BJ (cell line): Measurements from ENCODE around the gene PARP11. TPM values are rescaled to one million over a fixed set of nuclear protein-coding genes. Genes with fewer than 3 reads are reported as not detected.

Source experiments
- CTCF ChIA-PET: fragments of 350-600 bp; formaldehyde crosslinking; extraction: SDS; loops from one replicate; lab custom pipeline; 2021; ENCODE audit warnings: antibody characterized with exemption, inconsistent platforms; lab: Yijun Ruan, JAX
- POLR2A ChIA-PET: fragments of 300-600 bp; sonication (Branson Sonifier 250); formaldehyde crosslinking; extraction: SDS; loops from one replicate; lab custom pipeline; 2021; ENCODE audit warnings: antibody characterized with exemption; lab: Charles Lee
- DNase-seq: peaks from one replicate; pipeline ENCODE4 v3.0.0-alpha.2; 2011; ENCODE audit warnings: low read depth
- H3K27me3 ChIP-seq: 2 replicates; pipeline ENCODE4 v1.6.0; 2011; ENCODE audit warnings: low read length; ENCODE audit not compliant: control insufficient read depth, insufficient read depth
- H3K36me3 ChIP-seq: 2 replicates; pipeline ENCODE4 v1.5.1; 2011; ENCODE audit warnings: low read length; ENCODE audit not compliant: control insufficient read depth, insufficient read depth
- H3K4me3 ChIP-seq: 2 replicates; pipeline ENCODE4 v1.5.1; 2011; ENCODE audit warnings: low read depth, mild to moderate bottlenecking, control low read depth, low read length
- polyA plus RNA-seq: library from polyadenylated mRNA; depleted of rRNA; stranded (reverse); fragments of >200 nt; gene quantifications from 2 replicates; pipeline ENCODE4 v1.2.3, GENCODE V29; 2011
- TF ChIP-seq, protein P1 (sequence below): IDR thresholded peaks from 2 replicates; pipeline ENCODE4 v1.5.1; 2011; ENCODE audit warnings: low read depth, mild to moderate bottlenecking, control low read depth, inconsistent platforms, low read length, moderate library complexity; ENCODE audit not compliant: insufficient read depth

Gene PARP11
- polyA plus RNA-seq, 1 experiment: 3.4 TPM

DNA sequence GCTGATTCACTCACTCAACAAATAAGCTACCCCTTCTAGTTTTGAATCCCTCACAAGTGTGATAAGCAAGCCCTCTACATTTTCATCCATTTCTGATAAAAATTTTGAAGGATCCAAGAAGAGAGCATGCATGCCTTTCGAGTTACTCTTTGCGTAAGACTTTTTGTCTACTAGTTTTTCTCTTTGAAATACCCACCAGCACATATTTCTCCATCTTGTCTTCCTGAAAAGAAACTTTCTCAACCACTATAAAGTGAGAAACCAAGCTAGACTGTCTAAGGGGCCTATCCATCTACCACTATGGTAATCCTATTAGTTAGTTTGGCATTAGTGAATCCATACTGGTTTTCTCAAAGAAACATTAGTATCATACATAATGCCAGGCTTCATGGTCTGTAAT is 56.9 kb downstream of the PARP11 start:
- POLR2A ChIA-PET: no interaction called here
- TF ChIP-seq, protein P1, sequence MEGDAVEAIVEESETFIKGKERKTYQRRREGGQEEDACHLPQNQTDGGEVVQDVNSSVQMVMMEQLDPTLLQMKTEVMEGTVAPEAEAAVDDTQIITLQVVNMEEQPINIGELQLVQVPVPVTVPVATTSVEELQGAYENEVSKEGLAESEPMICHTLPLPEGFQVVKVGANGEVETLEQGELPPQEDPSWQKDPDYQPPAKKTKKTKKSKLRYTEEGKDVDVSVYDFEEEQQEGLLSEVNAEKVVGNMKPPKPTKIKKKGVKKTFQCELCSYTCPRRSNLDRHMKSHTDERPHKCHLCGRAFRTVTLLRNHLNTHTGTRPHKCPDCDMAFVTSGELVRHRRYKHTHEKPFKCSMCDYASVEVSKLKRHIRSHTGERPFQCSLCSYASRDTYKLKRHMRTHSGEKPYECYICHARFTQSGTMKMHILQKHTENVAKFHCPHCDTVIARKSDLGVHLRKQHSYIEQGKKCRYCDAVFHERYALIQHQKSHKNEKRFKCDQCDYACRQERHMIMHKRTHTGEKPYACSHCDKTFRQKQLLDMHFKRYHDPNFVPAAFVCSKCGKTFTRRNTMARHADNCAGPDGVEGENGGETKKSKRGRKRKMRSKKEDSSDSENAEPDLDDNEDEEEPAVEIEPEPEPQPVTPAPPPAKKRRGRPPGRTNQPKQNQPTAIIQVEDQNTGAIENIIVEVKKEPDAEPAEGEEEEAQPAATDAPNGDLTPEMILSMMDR: no peak
- CTCF ChIA-PET: interaction anchor here (0.7 to 2.0 kb wide), 3 partner anchors 12 to 516 kb away, joined by 3 to 10 read pairs (median 5); no protein-coding TSS in a partner anchor
- Histone ChIP-seq H3K4me3 (no peak overlapping the region), H3K36me3 (no peaks in the 10 kb centered on the region), H3K27me3 (no peaks in the 10 kb centered on the region)
- no peak for DNase-seq

DNA sequence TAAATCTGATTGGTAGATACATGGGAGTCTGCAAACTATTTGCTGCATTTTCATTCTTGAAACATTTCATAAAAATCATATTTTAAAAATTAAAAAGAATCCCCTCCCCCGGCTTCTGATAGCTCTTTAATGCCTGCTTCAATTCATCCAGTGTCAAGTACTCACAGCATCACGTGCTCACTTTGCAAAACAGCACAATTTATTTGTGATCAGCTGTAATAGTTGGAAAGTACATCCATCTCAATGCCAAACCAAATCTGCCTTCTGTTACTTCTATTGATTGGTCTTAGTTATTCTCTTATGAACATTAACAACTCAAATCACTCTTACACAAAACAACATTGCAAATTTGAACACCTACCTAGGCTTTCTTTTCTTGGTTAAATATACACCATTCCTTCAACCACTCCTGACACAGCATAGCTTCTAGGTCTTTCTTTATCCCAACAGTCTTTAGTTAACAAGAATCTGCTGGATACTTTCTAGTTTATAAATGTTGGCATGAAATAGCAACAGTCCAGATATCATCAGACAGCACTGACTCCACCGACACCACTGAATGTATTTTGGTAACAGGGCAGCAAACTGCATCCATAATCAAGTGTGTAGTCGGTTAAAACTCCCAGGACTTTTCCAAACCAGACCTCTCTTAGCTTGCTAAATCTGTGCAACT is 58.0 kb downstream of the PARP11 start:
- ChIA-PET POLR2A (no interaction called here), CTCF (interaction anchor here (1.3 to 2.0 kb wide), 3 partner anchors 8 to 515 kb away, joined by 3 to 10 read pairs (median 5); no protein-coding TSS in a partner anchor)
- no peak overlapping the region for H3K4me3 ChIP-seq
- H3K27me3 ChIP-seq: no peaks in the 10 kb centered on the region
- no peaks in the 10 kb centered on the region for H3K36me3 ChIP-seq
- DNase-seq: no peak
- TF ChIP-seq, protein P1: no peak

DNA sequence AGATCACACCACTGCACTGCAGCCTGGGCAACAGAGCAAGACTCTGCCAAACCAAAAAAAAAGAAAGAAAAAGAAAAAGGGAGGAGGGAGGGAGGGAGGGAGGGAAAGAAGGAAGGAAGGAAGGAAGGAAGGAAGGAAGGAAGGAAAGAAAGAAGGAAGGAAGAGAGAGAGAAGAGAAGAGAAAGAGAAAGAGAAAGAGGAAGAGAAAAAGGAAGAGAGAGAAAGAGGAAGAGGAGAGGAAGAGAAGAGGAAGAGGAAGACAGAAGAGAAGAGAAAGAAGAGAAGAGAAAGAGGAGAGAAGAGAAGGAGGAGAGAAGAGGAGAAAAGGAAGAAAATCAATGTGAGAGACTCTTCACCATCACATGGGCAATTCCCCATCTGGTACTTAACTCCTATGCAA is 62.7 kb downstream of the PARP11 start:
- ChIA-PET POLR2A (no interaction called here), CTCF (interaction anchor here (1.5 to 3.0 kb wide), 2 partner anchors 510 to 511 kb away, joined by 3 to 14 read pairs; no protein-coding TSS in a partner anchor)
- TF ChIP-seq, protein P1: no peak
- no peaks in the 10 kb centered on the region for H3K27me3 ChIP-seq
- H3K36me3 ChIP-seq: peaks cover 2% of the 10 kb centered on the region; the same call in 1 of the 2 replicates
- DNase-seq: no peak
- H3K4me3 ChIP-seq: no peak overlapping the region

DNA sequence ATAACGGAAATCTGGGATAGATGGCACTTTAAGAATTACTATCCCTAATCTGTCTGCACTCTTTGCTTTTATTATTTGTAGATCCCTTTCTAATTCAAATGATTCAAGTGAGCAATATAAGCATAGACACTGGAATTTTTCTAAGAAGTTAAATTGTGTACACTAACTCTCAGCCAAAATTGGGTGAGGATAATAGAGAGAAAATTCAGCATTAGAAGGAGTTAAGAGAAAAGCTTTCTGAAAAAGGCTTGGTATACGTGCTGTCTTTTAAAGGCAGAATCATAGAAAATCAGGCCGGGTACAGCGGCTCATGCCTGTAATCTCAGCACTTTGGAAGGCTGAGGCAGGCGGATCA is 63.2 kb downstream of the PARP11 start:
- peaks cover 2% of the 10 kb centered on the region; the same call in 1 of the 2 replicates for H3K36me3 ChIP-seq
- POLR2A ChIA-PET: no interaction called here
- H3K4me3 ChIP-seq: no peak overlapping the region
- H3K27me3 ChIP-seq: no peaks in the 10 kb centered on the region
- CTCF ChIA-PET: interaction anchor here (1.5 to 3.0 kb wide), 2 partner anchors 509 to 511 kb away, joined by 3 to 14 read pairs; no protein-coding TSS in a partner anchor
- TF ChIP-seq, protein P1: no peak
- no peak for DNase-seq

DNA sequence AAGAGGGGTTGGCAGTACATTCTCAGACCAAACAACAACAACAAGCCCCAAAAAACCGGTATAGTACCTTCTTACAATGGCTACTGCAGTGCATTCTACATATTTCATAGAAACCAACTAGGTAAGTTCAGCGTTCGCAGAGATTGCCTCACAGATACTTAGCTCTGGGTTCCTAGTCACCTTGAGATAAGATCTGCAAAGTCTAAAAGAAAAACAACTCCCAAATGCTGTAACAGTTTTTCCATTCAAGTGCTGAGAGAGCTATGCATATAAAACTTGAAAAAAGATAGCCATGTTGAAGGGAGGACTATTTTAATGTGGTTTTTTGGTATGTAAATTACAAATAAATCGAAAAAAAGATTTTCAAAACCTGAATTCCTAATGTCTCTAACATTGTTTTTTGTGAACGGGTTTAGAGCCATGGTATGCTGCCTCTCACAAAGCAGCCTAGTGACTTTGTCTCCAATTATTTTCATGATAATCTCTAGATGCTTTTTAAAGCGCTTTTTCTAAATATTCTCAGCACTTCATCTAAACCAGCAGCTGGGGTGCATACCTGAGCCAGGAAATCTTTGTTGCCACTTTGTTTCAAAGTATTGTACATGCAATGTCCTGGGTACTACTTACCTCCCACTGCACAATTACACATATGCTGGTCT is 63.7 kb downstream of the PARP11 start:
- no peak for DNase-seq

More for the DNA sequence above, 63.7 kb downstream of the PARP11 start:
- Histone ChIP-seq H3K4me3 (no peak overlapping the region), H3K36me3 (peaks cover 2% of the 10 kb centered on the region; the same call in 1 of the 2 replicates), H3K27me3 (no peaks in the 10 kb centered on the region)
- CTCF ChIA-PET: interaction anchor here (1.5 to 3.0 kb wide), 2 partner anchors 509 kb away, joined by 11 to 14 read pairs; no protein-coding TSS in a partner anchor
- POLR2A ChIA-PET: no interaction called here
- TF ChIP-seq, protein P1: no peak
